Mesendoderm (in vitro differentiated cells): ENCODE measurements around the gene PRIMA1.

Source experiments
- DNase-seq: peaks from one replicate; pipeline ENCODE4 v3.0.0; 2013
- H2AK5ac ChIP-seq: 2 replicates; pipeline ENCODE4 v1.6.1; 2013; ENCODE audit warnings: low read length, inconsistent platforms
- H2BK120ac ChIP-seq: 2 replicates; pipeline ENCODE4 v1.6.1; 2013; ENCODE audit warnings: low read depth, mild to moderate bottlenecking, low read length, moderate library complexity, mixed read lengths
- H2BK15ac ChIP-seq: replicated peaks from 2 replicates; pipeline ENCODE4 v1.6.1; 2013; ENCODE audit warnings: low read depth, mild to moderate bottlenecking, moderate library complexity
- H2BK5ac ChIP-seq: 2 replicates; pipeline ENCODE4 v1.6.1; 2013; ENCODE audit warnings: low read length, inconsistent platforms
- H3K18ac ChIP-seq: 2 replicates; pipeline ENCODE4 v1.6.1; 2013; ENCODE audit warnings: mild to moderate bottlenecking, low read length, mixed read lengths
- H3K23ac ChIP-seq: one replicate; pipeline ENCODE4 v1.6.1; 2013; ENCODE audit warnings: low read length
- H3K27ac ChIP-seq: 2 replicates; pipeline ENCODE4 v1.5.1; 2013; ENCODE audit warnings: low read depth, mild to moderate bottlenecking, inconsistent platforms, low read length, moderate library complexity
- H3K27me3 ChIP-seq: 2 replicates; pipeline ENCODE4 v1.6.1; 2013; ENCODE audit warnings: low read length, control low read depth, mild to moderate bottlenecking, inconsistent platforms; ENCODE audit not compliant: insufficient read depth, poor library complexity
- H3K36me3 ChIP-seq: 2 replicates; pipeline ENCODE4 v1.6.1; 2013; ENCODE audit warnings: low read length, inconsistent platforms; ENCODE audit not compliant: control insufficient read depth, insufficient read depth
- H3K4ac ChIP-seq: one replicate; pipeline ENCODE4 v1.6.1; 2013; ENCODE audit warnings: low read depth, mild to moderate bottlenecking, low read length, moderate library complexity
- H3K4me1 ChIP-seq: 2 replicates; pipeline ENCODE4 v1.6.1; 2013; ENCODE audit warnings: low read depth, low read length, inconsistent platforms; ENCODE audit not compliant: control insufficient read depth
- H3K4me2 ChIP-seq: 2 replicates; pipeline ENCODE4 v1.6.1; 2013; ENCODE audit warnings: low read length
- H3K4me3 ChIP-seq: 2 replicates; pipeline ENCODE4 v1.5.1; 2013; ENCODE audit warnings: mild to moderate bottlenecking, low read length
- H3K56ac ChIP-seq: one replicate; pipeline ENCODE4 v1.6.1; 2013; ENCODE audit warnings: low read length
- H3K79me1 ChIP-seq: 2 replicates; pipeline ENCODE4 v1.6.1; 2013; ENCODE audit warnings: low read length, inconsistent platforms
- H3K79me2 ChIP-seq: 2 replicates; pipeline ENCODE4 v1.6.1; 2013; ENCODE audit warnings: mild to moderate bottlenecking, low read length; ENCODE audit not compliant: control insufficient read depth, insufficient read depth
- H3K9ac ChIP-seq: 2 replicates; pipeline ENCODE4 v1.6.1; 2013; ENCODE audit warnings: low read length, inconsistent platforms
- H4K5ac ChIP-seq: one replicate; pipeline ENCODE4 v1.6.1; 2013; ENCODE audit warnings: low read length
- H4K8ac ChIP-seq: one replicate; pipeline ENCODE4 v1.6.1; 2013; ENCODE audit warnings: low read depth, mild to moderate bottlenecking, control low read depth, low read length, moderate library complexity
- WGBS: extraction: QIAGEN DNeasy Blood & Tissue Kit; methylation state at CpG from one replicate; pipeline ENCODE4 v1.1.7; 2013; ENCODE audit warnings: low lambda C conversion rate, missing lambda C conversion rate; ENCODE audit not compliant: insufficient coverage; ENCODE audit errors: extremely low coverage; 5-methylcytosine and 5-hydroxymethylcytosine counted together

Gene PRIMA1

GRCh38 chr14:93764211-93764659, 24.1 kb downstream of the PRIMA1 start:
- H3K27me3 ChIP-seq = no peaks in the 10 kb centered on the region
- no peak overlapping the region for H2AK5ac ChIP-seq
- no peak overlapping the region for H3K18ac ChIP-seq
- no peak overlapping the region for H3K4me3 ChIP-seq
- WGBS = no CpG with 5 or more reads among the region's 8 CpGs
- no peak overlapping the region for H2BK15ac ChIP-seq
- no peak overlapping the region for H3K23ac ChIP-seq
- DNase-seq = no peak
- no peak overlapping the region for H2BK120ac ChIP-seq
- no peaks in the 10 kb centered on the region for H3K36me3 ChIP-seq
- no peaks in the 10 kb centered on the region for H3K79me1 ChIP-seq
- no peaks in the 10 kb centered on the region for H3K4me1 ChIP-seq
- no peak overlapping the region for H3K56ac ChIP-seq
- H4K8ac ChIP-seq = no peak overlapping the region
- no peak overlapping the region for H3K9ac ChIP-seq
- no peaks in the 10 kb centered on the region for H3K79me2 ChIP-seq
- H3K4ac ChIP-seq = no peak overlapping the region
- H4K5ac ChIP-seq = no peak overlapping the region
- H2BK5ac ChIP-seq = no peak overlapping the region
- H3K4me2 ChIP-seq = no peak overlapping the region
- no peak overlapping the region for H3K27ac ChIP-seq

DNA sequence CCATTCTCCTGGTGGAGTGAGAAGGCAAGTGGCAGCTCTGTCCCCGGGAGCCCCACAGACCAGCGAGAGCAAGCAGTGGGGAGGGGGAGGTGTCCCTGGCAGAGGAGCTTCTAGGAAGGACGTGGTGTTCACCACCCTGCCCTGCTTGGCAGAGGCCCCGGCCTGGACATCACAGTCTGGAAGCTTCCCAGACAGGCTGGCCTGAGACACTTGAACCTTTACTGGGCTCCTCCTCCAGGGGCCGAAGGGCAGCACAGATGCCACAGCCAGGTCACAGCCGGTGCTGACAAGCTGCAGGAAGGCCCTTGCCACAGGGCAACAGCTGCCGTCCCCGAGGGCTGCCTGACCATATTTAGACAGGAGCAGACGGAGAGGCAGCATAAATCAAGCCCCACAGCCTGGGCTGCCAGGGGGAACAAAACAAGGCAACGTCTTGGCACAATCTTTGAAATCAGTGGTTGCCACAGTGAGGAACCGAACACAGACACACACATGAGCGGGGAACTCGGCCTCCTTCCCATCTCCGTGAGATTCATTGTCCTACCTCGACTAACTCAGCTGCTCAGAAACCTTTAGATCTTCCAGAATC, 28.5 kb downstream of the PRIMA1 start:
- H2AK5ac ChIP-seq = no peak overlapping the region
- no CpG with 5 or more reads among the region's 15 CpGs for WGBS
- no peaks in the 10 kb centered on the region for H3K4me1 ChIP-seq
- no peak for DNase-seq
- no peak overlapping the region for H3K18ac ChIP-seq
- no peaks in the 10 kb centered on the region for H3K36me3 ChIP-seq
- H3K56ac ChIP-seq = no peak overlapping the region
- no peaks in the 10 kb centered on the region for H3K79me1 ChIP-seq
- no peak overlapping the region for H4K8ac ChIP-seq
- H3K4me3 ChIP-seq = no peak overlapping the region
- no peak overlapping the region for H3K23ac ChIP-seq
- H3K4me2 ChIP-seq = no peak overlapping the region
- H3K9ac ChIP-seq = no peak overlapping the region
- no peak overlapping the region for H2BK5ac ChIP-seq
- H3K27me3 ChIP-seq = no peaks in the 10 kb centered on the region
- H3K79me2 ChIP-seq = no peaks in the 10 kb centered on the region
- H3K4ac ChIP-seq = no peak overlapping the region
- no peak overlapping the region for H4K5ac ChIP-seq
- H2BK15ac ChIP-seq = no peak overlapping the region
- H2BK120ac ChIP-seq = no peak overlapping the region
- H3K27ac ChIP-seq = no peak overlapping the region

- Histone ChIP-seq H3K18ac (no peak overlapping the region), H3K4me3 (no peak overlapping the region), H3K79me1 (no peaks in the 10 kb centered on the region), H3K23ac (no peak overlapping the region), H3K9ac (no peak overlapping the region), H3K79me2 (no peaks in the 10 kb centered on the region), H3K4me2 (no peak overlapping the region), H2AK5ac (no peak overlapping the region), H3K4me1 (no peaks in the 10 kb centered on the region), H3K27ac (no peak overlapping the region), H2BK15ac (no peak overlapping the region), H2BK120ac (no peak overlapping the region), H4K8ac (no peak overlapping the region), H2BK5ac (no peak overlapping the region), H3K36me3 (no peaks in the 10 kb centered on the region), H3K27me3 (no peaks in the 10 kb centered on the region), H3K4ac (no peak overlapping the region), H3K56ac (no peak overlapping the region), H4K5ac (no peak overlapping the region)
- WGBS = no CpG with 5 or more reads among the region's 12 CpGs
- DNase-seq = no peak
Observed at GRCh38 chr14:93757206-93757605, 31.1 kb downstream of the PRIMA1 start.

DNA sequence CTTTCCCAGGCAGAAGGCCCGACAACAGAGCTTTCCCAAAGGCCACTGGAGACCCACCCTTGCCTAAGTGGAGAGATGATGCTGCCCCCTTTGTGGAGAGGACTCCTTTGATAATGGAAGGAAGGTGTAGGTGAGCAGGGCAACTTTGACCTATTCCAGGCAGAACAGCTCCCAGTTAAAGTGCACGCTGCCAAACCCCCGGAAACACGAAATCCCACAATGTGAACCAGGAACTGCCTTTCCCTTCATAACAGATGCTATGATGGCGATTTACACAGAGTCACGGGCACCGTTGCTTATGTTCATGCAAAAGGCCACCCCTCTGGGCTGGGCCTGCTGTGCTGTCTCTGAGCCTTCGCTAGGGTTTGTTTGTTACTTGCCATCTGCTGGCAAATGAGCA, 34.6 kb downstream of the PRIMA1 start:
- H3K79me1 ChIP-seq = no peaks in the 10 kb centered on the region
- no peak for DNase-seq
- no peaks in the 10 kb centered on the region for H3K79me2 ChIP-seq
- no peak overlapping the region for H3K56ac ChIP-seq
- H3K4me1 ChIP-seq = peaks cover 4% of the 10 kb centered on the region
- no peak overlapping the region for H3K23ac ChIP-seq
- H4K8ac ChIP-seq = no peak overlapping the region
- H3K4me3 ChIP-seq = no peak overlapping the region
- H2BK120ac ChIP-seq = no peak overlapping the region
- H3K27ac ChIP-seq = no peak overlapping the region
- H3K9ac ChIP-seq = no peak overlapping the region
- no peaks in the 10 kb centered on the region for H3K36me3 ChIP-seq
- no peak overlapping the region for H2AK5ac ChIP-seq
- H3K18ac ChIP-seq = no peak overlapping the region
- H2BK15ac ChIP-seq = no peak overlapping the region
- no peak overlapping the region for H2BK5ac ChIP-seq
- H3K27me3 ChIP-seq = no peaks in the 10 kb centered on the region
- no peak overlapping the region for H3K4ac ChIP-seq
- WGBS = no CpG with 5 or more reads among the region's 8 CpGs
- H4K5ac ChIP-seq = no peak overlapping the region
- no peak overlapping the region for H3K4me2 ChIP-seq

DNA sequence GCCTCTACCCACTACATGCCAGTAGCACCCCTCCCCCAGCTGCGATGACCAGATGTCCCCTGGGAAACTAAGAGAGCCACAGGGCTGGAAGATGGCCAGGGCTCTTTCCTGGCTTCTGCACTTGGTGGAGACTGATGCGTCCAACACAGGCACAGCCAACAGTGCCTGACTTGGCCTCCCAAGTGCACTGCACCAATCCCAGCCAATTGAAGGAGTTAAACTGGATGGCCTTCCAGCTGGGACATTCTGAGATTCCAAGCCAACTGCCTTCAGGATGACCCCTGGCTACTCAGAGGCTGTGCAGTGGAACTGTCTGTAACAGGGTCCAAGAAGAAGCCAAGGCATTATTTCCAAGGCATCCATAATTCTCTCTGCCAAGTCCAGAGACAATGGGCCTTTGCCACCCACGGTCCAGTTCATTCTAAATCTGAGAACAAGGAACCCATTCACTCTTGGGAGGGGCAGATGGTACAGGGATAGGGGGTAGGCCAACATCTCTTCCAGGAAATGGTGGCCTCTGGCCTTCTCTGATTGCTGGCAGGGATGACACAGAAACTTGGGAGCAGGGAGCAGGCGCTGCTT, 35.2 kb downstream of the PRIMA1 start:
- Histone ChIP-seq H3K79me1 (no peaks in the 10 kb centered on the region), H3K27ac (no peak overlapping the region), H2BK5ac (no peak overlapping the region), H4K5ac (no peak overlapping the region), H3K56ac (no peak overlapping the region), H3K4me1 (peaks cover 4% of the 10 kb centered on the region), H3K23ac (no peak overlapping the region), H2AK5ac (no peak overlapping the region), H3K36me3 (no peaks in the 10 kb centered on the region), H3K18ac (no peak overlapping the region), H2BK120ac (no peak overlapping the region), H4K8ac (no peak overlapping the region), H3K4me2 (no peak overlapping the region), H3K4ac (no peak overlapping the region), H3K79me2 (no peaks in the 10 kb centered on the region), H3K4me3 (no peak overlapping the region), H3K27me3 (no peaks in the 10 kb centered on the region), H2BK15ac (no peak overlapping the region), H3K9ac (no peak overlapping the region)
- no CpG with 5 or more reads among the region's 4 CpGs for WGBS
- no peak for DNase-seq
